ENCODE results near the gene SNRPA. TPM values are rescaled to one million over a fixed set of nuclear protein-coding genes. Genes with fewer than 3 reads are reported as not detected.
"Not testable (repeated sequence)": the region's sequence is repeated elsewhere in the genome, so short reads cannot be mapped to it uniquely, and the experiment has no call there.

The SNRPA gene
- total and polyA plus RNA-seq, 12 donors = 18.5 to 176 (median 62.9) TPM

DNA sequence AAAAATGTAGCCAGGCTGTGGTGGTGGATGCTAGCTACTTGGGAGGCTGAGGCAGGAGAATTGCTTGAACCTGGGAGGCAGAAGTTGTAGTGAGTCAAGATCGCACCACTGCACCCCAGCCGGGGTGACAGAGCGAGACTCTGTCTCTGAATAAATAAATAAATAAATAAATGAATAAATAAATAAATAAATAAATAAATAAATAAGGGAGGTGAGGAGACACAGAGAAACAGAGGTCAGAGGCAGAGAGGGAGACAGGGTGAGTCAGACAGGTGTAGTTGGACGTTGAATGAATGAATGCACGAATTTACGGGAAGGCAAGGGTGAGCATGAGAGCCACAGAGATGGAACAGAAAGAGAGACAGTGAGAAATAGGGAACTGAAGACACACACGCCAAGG is 30.1 kb downstream of the SNRPA start:
- H3K27me3 ChIP-seq = no peaks in the 10 kb centered on the region
- no peak overlapping the region for H3K4me3 ChIP-seq
- no peaks in the 10 kb centered on the region for H3K9me3 ChIP-seq (replicated peaks in 1 of 3)
- 92 to 97% (median 94%) methylated on average over 7 of the region's 7 CpGs for WGBS, 4 donors
- no peak overlapping the region for H3K27ac ChIP-seq
- no peak for TF ChIP-seq POLR2A (IDR thresholded peaks at IDR 0.05)
- no peak for TF ChIP-seq CTCF (IDR thresholded peaks at IDR 0.05)
- H3K4me1 ChIP-seq (replicated peaks in 1 of 2) = peaks cover 0 to 15% of the 10 kb centered on the region in 2 donors
- intact Hi-C loops (cut with DNase I) = no loop called here
- no peak for DNase-seq
- no peaks in the 10 kb centered on the region for H3K36me3 ChIP-seq (replicated peaks in 1 of 2)

GRCh38 chr19:40783711-40784110 is 32.7 kb downstream of the SNRPA start:
- H3K9me3 ChIP-seq (replicated peaks in 1 of 3) = no peaks in the 10 kb centered on the region
- no peak for DNase-seq
- no peak overlapping the region for H3K4me3 ChIP-seq
- no peak overlapping the region for H3K27ac ChIP-seq
- WGBS, 4 donors = 89 to 96% (median 93%) methylated on average over 2 to 14 of the region's 14 CpGs
- intact Hi-C loops (cut with DNase I) = no loop called here
- H3K4me1 ChIP-seq (replicated peaks in 1 of 2) = peaks cover 0 to 6% of the 10 kb centered on the region in 2 donors
- H3K36me3 ChIP-seq (replicated peaks in 1 of 2) = no peaks in the 10 kb centered on the region
- H3K27me3 ChIP-seq = no peaks in the 10 kb centered on the region
- no peak for TF ChIP-seq CTCF (IDR thresholded peaks at IDR 0.05)
- no peak for TF ChIP-seq POLR2A (IDR thresholded peaks at IDR 0.05)

- intact Hi-C loops (cut with DNase I); H3K4me3 ChIP-seq; DNase-seq; H3K4me1 ChIP-seq (replicated peaks in 1 of 2); H3K9me3 ChIP-seq (replicated peaks in 1 of 3); H3K27ac ChIP-seq; H3K27me3 ChIP-seq; H3K36me3 ChIP-seq (replicated peaks in 1 of 2): not testable (repeated sequence)
- 90 to 98% (median 94%) methylated on average over 2 of the region's 2 CpGs for WGBS, 4 donors
Observed at GRCh38 chr19:40784146-40784545, 33.1 kb downstream of the SNRPA start.

GRCh38 chr19:40785526-40785925 is 34.5 kb downstream of the SNRPA start:
- Histone ChIP-seq H3K36me3 (replicated peaks in 1 of 2) (peaks cover 0 to 9% of the 10 kb centered on the region in 2 donors), H3K27me3 (no peaks in the 10 kb centered on the region), H3K4me3 (no peak overlapping the region), H3K9me3 (replicated peaks in 1 of 3) (no peaks in the 10 kb centered on the region), H3K4me1 (replicated peaks in 1 of 2) (no peaks in the 10 kb centered on the region), H3K27ac (no peak overlapping the region)
- WGBS, 4 donors = 27 to 32% methylated on average over 1 of the region's 1 CpG; no CpG with 5 or more reads in 2 of the 4 donors
- intact Hi-C loops (cut with DNase I) = no loop called here
- no peak for DNase-seq
- TF ChIP-seq CTCF (IDR thresholded peaks at IDR 0.05) = no peak
- no peak for TF ChIP-seq POLR2A (IDR thresholded peaks at IDR 0.05)

All from adrenal gland (tissue), 12 donors.